GM19468 (cell line): ENCODE measurements around the gene SNX27.
"Not testable (repeated sequence)": the region's sequence is repeated elsewhere in the genome, so short reads cannot be mapped to it uniquely, and the experiment has no call there.

Source experiments
- ATAC-seq: cut with Tn5 transposase; IDR thresholded peaks from one replicate; pipeline ENCODE4 v1.9.1; 2021; ENCODE audit warnings: mild to moderate bottlenecking, moderate library complexity, moderate number of reproducible peaks; ENCODE audit not compliant: unreplicated experiment; ENCODE audit errors: extremely low read depth

Gene SNX27

GRCh38 chr1:151635479-151636072, 23.7 kb downstream of the SNX27 start:
- no peak for ATAC-seq

GRCh38 chr1:151638074-151638775, 26.4 kb downstream of the SNX27 start:
- no peak for ATAC-seq

- no peak for ATAC-seq
Observed at GRCh38 chr1:151638812-151639211, 27.0 kb downstream of the SNX27 start.

DNA sequence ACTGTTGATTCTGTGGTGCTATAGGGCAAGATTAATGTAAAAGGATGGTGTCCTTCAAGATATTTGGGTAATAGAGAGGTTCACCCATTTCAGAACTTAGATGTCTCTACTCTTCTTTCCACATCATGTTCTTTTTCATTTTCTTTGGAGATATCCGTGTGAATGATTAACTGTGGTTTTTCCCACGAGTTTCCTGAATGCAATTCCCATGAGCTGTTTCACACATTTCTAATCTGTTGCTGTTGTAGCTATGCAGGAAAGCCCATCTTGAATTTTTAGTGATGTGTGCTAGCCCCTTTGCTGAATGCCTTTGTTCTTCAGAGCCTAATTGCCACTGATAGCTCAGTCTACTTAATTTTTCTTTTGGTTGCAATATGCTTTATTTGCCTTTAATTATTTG, 27.6 kb downstream of the SNX27 start:
- no peak for ATAC-seq

- ATAC-seq, result no peak
Observed at GRCh38 chr1:151641229-151641628, 29.4 kb downstream of the SNX27 start.

DNA sequence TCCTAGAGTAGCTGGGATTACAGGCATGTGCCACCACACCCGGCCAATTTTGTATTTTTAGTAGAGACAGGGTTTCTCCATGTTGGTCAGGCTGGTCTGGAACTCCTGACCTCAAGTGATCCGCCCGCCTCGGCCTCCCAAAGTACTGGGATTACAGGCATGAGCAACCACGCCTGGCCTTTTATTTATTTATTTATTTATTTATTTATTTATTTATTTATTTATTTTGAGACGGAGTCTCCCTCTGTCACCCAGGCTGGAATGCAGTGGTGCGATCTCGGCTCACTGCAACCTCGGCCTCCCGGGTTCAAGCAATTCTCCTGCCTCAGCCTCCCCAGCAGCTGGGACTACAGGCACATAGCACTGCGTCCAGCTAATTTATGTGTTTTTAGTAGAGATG, 31.2 kb downstream of the SNX27 start:
- ATAC-seq, result not testable (repeated sequence)

GRCh38 chr1:151644001-151644400, 32.2 kb downstream of the SNX27 start:
- ATAC-seq, result no peak

- ATAC-seq, result no peak
Observed at GRCh38 chr1:151653397-151653796, 41.5 kb downstream of the SNX27 start.

DNA sequence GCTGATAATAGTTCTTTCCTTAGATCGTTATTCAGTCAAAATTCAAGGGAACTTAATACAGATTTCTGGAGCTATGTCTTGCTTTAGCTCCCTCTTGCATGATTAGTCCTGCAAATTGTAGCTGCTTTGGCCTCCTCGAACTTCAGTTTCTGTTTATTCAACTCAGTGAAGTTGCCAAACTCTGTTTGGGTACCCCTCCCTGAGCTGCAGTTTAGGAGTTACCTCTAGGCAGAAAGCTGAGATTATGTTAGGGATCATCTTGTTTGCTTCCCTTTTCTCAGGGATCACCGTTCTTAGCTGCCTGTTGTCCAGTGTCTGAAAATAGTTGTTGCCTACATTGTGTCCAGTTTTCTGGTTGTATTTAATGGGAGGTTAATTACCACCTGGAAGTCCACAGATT, 43.5 kb downstream of the SNX27 start:
- ATAC-seq, result no peak

- no peak for ATAC-seq
Observed at GRCh38 chr1:151661751-151662150, 49.9 kb downstream of the SNX27 start.

- no peak for ATAC-seq
Observed at GRCh38 chr1:151668090-151668489, 56.2 kb downstream of the SNX27 start.

DNA sequence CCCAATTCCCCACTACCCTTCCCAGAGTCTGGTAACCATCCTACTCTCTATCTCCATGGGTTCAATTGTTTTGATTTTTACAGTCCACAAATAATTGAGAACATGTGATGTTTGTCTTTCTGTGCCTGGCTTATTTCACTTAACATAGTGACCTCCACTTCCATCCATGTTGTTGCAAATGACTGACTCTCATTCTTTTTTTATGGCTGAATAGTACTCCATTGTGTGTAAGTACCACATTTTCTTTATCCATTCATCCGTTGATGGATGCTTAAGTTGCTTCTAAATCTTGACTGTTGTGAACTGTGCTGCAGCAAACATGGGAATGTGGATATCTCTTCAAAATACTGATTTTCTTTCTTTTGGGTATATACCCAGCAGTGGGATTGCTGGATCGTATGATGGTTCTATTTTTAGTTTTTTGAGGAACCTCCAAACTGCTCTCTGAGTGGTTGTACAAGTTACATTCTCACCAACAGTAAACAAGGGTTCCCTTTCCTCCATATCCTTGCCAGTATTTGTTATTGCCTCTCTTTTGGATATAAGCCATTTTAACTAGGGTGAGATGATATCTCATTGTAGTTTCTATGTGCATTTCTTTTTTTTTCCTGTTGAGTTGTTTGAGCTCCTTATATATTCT, 58.3 kb downstream of the SNX27 start:
- not testable (repeated sequence) for ATAC-seq

DNA sequence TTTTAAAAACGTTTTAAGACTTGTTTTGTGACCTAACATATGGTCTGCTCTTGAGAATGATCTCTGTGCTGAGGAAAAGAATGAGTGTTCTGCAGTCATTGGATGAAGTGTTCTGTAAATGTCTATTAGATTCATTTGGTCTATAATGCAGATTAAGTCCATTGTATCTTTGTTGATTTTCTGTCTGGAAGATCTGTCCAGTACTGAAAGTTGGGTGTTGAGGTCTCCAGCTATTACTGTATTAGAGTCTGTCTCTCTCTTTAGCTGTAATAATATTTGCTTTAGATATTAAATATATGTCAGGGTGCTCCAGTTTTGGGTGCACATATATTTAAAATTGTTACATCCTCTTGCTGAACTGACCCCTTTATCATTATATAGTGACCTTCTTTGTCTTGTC, 61.6 kb downstream of the SNX27 start:
- no peak for ATAC-seq

DNA sequence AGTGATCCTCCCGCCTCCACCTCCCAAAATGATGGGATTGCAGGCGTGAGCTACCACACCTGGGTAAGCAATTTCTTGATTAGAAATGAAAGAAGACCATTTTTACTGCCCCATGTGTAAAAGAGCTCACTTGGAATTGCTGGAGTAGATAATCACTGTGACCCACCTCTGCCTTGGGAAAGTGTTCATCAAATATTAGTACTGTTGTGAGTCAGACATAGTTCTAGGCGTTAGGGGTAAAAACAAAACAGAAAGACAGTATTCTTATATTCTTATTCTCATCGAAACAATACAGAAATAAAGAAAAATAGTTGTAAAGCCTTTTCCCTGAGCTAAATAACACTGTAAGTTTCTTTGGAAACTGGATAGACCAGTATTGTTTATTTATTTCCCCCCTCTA, 68.5 kb downstream of the SNX27 start:
- ATAC-seq, result no peak

- no peak for ATAC-seq
Observed at GRCh38 chr1:151680826-151681225, 69.0 kb downstream of the SNX27 start.

- ATAC-seq, result no peak
Observed at GRCh38 chr1:151681923-151682322, 70.1 kb downstream of the SNX27 start.

DNA sequence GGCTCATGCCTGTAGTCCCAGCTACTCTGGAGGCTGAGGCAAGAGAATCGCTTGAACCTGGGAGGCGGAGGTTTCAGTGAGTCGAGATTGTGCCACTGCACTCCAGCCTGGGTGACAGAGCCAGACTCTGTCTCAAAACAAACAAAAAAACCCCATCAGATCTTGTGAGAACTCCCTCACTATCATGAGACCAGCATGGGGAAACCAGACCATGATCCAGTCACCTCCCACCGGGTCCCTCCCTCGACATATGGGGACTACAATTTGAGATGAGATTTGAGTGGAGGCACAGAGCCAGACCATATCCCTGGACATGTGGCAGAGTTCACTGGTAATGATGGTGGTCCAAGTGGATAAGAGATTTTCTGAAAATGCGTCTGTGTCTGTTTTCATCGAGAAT, 71.1 kb downstream of the SNX27 start:
- ATAC-seq, result not testable (repeated sequence)

GRCh38 chr1:151684128-151684527, 72.3 kb downstream of the SNX27 start:
- no peak for ATAC-seq

DNA sequence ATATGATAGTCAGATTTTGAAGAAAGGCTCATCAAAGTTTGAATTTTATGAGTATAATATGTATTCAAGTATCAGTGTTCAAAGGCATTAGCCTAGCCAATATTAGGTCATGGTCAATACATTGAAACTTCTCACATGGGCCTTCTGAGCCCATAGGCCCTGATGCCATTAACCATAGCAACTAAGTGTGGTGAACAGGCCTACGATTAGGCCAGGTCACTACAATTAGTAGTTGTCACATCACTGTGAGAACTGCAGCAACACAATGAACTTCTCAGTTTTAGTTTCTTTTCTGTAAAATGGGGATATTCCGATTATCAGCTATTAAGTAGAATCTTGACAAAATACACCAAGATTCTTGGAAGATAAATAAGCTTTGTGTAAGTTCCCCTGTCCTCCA, 74.7 kb downstream of the SNX27 start:
- no peak for ATAC-seq

DNA sequence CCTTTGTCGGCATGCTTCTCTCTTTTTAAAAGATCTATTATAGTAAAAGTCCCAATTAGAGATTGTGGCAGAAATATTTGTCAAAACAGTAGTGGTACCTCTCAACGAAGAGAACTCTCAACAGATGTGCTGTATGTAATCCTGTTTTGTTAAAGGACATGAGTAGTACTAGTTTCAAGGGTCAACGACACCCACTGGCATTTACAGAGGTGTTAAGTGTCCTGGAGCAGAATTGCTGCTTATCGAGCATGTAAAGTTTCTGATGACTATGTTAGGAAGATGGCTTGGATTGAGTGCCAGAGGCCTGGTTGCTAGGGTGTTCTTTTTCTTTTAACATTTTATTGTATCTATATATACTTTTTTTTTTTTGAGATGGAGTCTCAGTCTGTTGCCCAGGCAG, 77.6 kb downstream of the SNX27 start:
- no peak for ATAC-seq

GRCh38 chr1:151692226-151692625, 80.4 kb downstream of the SNX27 start:
- ATAC-seq, result no peak
